Activated B cell treated with CpG ODN at 0.5 μM for 24 hours (primary cell): Measurements from ENCODE around the gene CCDC167. TPM values are rescaled to one million over a fixed set of nuclear protein-coding genes. Genes with fewer than 3 reads are reported as not detected.

Experiments
- ATAC-seq: fragments of 200-7000 bp; cut with Tn5 transposase; one replicate; pipeline ENCODE4 v1.10.0; 2021; ENCODE audit warnings: low read depth, mild to moderate bottlenecking, moderate library complexity
- CTCF ChIA-PET: fragments of 350-600 bp; sonication (Branson Sonifier 250); formaldehyde crosslinking; loops from one replicate; lab custom pipeline; 2021; ENCODE audit warnings: antibody characterized with exemption; lab: Charles Lee
- POLR2A ChIA-PET: fragments of 350-600 bp; sonication (Branson Sonifier 250); formaldehyde crosslinking; loops from one replicate; lab custom pipeline; 2021; ENCODE audit warnings: antibody characterized with exemption; lab: Charles Lee
- DNase-seq: peaks from one replicate; pipeline ENCODE4 v3.0.0; 2022
- H3K27ac Mint-ChIP-seq: one replicate; pipeline ENCODE4 v1.8.0; 2020; ENCODE audit warnings: mixed read lengths
- H3K27me3 Mint-ChIP-seq: one replicate; pipeline ENCODE4 v1.8.0; 2021; ENCODE audit warnings: mixed read lengths
- H3K36me3 Mint-ChIP-seq: one replicate; pipeline ENCODE4 v1.8.0; 2021; ENCODE audit warnings: low read depth, mixed read lengths
- H3K4me1 Mint-ChIP-seq: one replicate; pipeline ENCODE4 v1.8.0; 2021; ENCODE audit warnings: mixed read lengths
- H3K4me3 Mint-ChIP-seq: one replicate; pipeline ENCODE4 v1.8.0; 2020; ENCODE audit warnings: mild to moderate bottlenecking, mixed read lengths
- H3K9me3 Mint-ChIP-seq: one replicate; pipeline ENCODE4 v1.8.0; 2020; ENCODE audit warnings: mixed read lengths
- CTCF ChIP-seq: fragments of 200-600 bp; IDR thresholded peaks from one replicate; pipeline ENCODE4 v1.8.0; 2022; ENCODE audit warnings: antibody characterized with exemption, mild to moderate bottlenecking
- intact Hi-C: fragments of 100-400 bp; cut with micrococcal nuclease; formaldehyde crosslinking; loops from one replicate; pipeline ENCODE4 v1.15.1; 2024
- total RNA-seq: library from RNA; stranded (reverse); gene quantifications from 2 replicates; pipeline ENCODE4 v1.2.3, GENCODE V29; 2022

The CCDC167 gene
- total RNA-seq, 1 donor from 2014 or later: 18.4 TPM

- no peaks in the 10 kb centered on the region for H3K9me3 Mint-ChIP-seq
- no peaks in the 10 kb centered on the region for H3K27me3 Mint-ChIP-seq
- ATAC-seq: no peak
- no peak overlapping the region for H3K4me3 Mint-ChIP-seq
- ChIA-PET CTCF (no interaction called here), POLR2A (no interaction called here)
- TF ChIP-seq CTCF: no peak
- intact Hi-C loops: no loop called here
- H3K27ac Mint-ChIP-seq: no peak overlapping the region
- DNase-seq: no peak
- H3K4me1 Mint-ChIP-seq: peaks cover 7% of the 10 kb centered on the region
- no peaks in the 10 kb centered on the region for H3K36me3 Mint-ChIP-seq
These were observed 11.5 kb upstream of the CCDC167 start for GRCh38 chr6:37511201-37511600.

- TF ChIP-seq CTCF: no peak
- DNase-seq (no peak), ATAC-seq (no peak)
- no peaks in the 10 kb centered on the region for H3K36me3 Mint-ChIP-seq
- CTCF ChIA-PET: interaction anchor here (1.4 kb wide), 1 partner anchor 31 kb away, joined by 3 read pairs; no protein-coding TSS in a partner anchor
- H3K4me1 Mint-ChIP-seq: peaks cover 29% of the 10 kb centered on the region
- H3K27me3 Mint-ChIP-seq: no peaks in the 10 kb centered on the region
- intact Hi-C loops: no loop called here
- no peak overlapping the region for H3K27ac Mint-ChIP-seq
- no peak overlapping the region for H3K4me3 Mint-ChIP-seq
- POLR2A ChIA-PET: no interaction called here
- H3K9me3 Mint-ChIP-seq: no peaks in the 10 kb centered on the region
These were observed 8.2 kb upstream of the CCDC167 start for GRCh38 chr6:37507690-37508421.

GRCh38 chr6:37507077-37507476 is 7.4 kb upstream of the CCDC167 start:
- DNase-seq: no peak
- Mint-ChIP-seq H3K4me1 (peaks cover 37% of the 10 kb centered on the region), H3K27ac (no peak overlapping the region), H3K9me3 (no peaks in the 10 kb centered on the region), H3K36me3 (no peaks in the 10 kb centered on the region), H3K27me3 (no peaks in the 10 kb centered on the region), H3K4me3 (no peak overlapping the region)
- POLR2A ChIA-PET: no interaction called here
- CTCF ChIA-PET: no interaction called here
- no peak for TF ChIP-seq CTCF
- intact Hi-C loops: no loop called here
- ATAC-seq: no peak

- intact Hi-C loops: no loop called here
- H3K9me3 Mint-ChIP-seq: no peaks in the 10 kb centered on the region
- peaks cover 42% of the 10 kb centered on the region for H3K4me1 Mint-ChIP-seq
- H3K36me3 Mint-ChIP-seq: no peaks in the 10 kb centered on the region
- no peaks in the 10 kb centered on the region for H3K27me3 Mint-ChIP-seq
- no peak overlapping the region for H3K27ac Mint-ChIP-seq
- ATAC-seq (no peak), DNase-seq (no peak)
- ChIA-PET CTCF (interaction anchor here (0.8 to 1.2 kb wide), 2 partner anchors 16 to 29 kb away, joined by 3 to 4 read pairs; no protein-coding TSS in a partner anchor), POLR2A (no interaction called here)
- no peak for TF ChIP-seq CTCF
- no peak overlapping the region for H3K4me3 Mint-ChIP-seq
These were observed 6.8 kb upstream of the CCDC167 start for GRCh38 chr6:37506479-37506878.

- Mint-ChIP-seq H3K4me3 (no peak overlapping the region), H3K4me1 (peaks cover 56% of the 10 kb centered on the region)
- POLR2A ChIA-PET: interaction anchor here (0.7 to 1.1 kb wide), 4 partner anchors 16 to 1471 kb away, joined by 3 to 8 read pairs (median 3); partner anchors contain the start of gene ZFAND3
These were observed 4.3 kb upstream of the CCDC167 start for GRCh38 chr6:37504024-37504423.

More at GRCh38 chr6:37504024-37504423, 4.3 kb upstream of the CCDC167 start:
- CTCF ChIA-PET: no interaction called here
- H3K36me3 Mint-ChIP-seq: peaks cover 2% of the 10 kb centered on the region
- TF ChIP-seq CTCF: no peak
- H3K9me3 Mint-ChIP-seq: no peaks in the 10 kb centered on the region
- no peaks in the 10 kb centered on the region for H3K27me3 Mint-ChIP-seq
- DNase-seq: no peak
- ATAC-seq: no peak
- intact Hi-C loops: no loop called here
- H3K27ac Mint-ChIP-seq: peak overlapping the region; percentile 90
